MM.1S (cell line): ENCODE measurements around the gene LRRTM4.

Experiments
- DNase-seq: peaks from one replicate; pipeline ENCODE4 v3.0.0-alpha.2; 2015
- H2AFZ ChIP-seq: fragments of 300-600 bp; sonication (generic); 2 replicates; pipeline ENCODE4 v1.6.0; 2016; ENCODE audit warnings: antibody characterized with exemption, low read length
- H3F3A ChIP-seq: fragments of 300-600 bp; sonication (generic); 2 replicates; pipeline ENCODE4 v1.6.1; 2016; ENCODE audit warnings: mild to moderate bottlenecking, antibody characterized with exemption, low read length, moderate library complexity, mixed read lengths; ENCODE audit not compliant: insufficient read depth
- H3K27ac ChIP-seq: fragments of 300-600 bp; sonication (generic); 2 replicates; pipeline ENCODE4 v1.5.1; 2016; ENCODE audit warnings: mild to moderate bottlenecking, low read length
- H3K27me3 ChIP-seq: fragments of 300-600 bp; sonication (generic); replicated peaks from 2 replicates; pipeline ENCODE4 v1.6.0; 2016; ENCODE audit warnings: low read length; ENCODE audit not compliant: insufficient read depth
- H3K36me3 ChIP-seq: fragments of 300-600 bp; sonication (generic); replicated peaks from 2 replicates; pipeline ENCODE4 v1.6.1; 2016; ENCODE audit warnings: mild to moderate bottlenecking, low read length, mixed read lengths; ENCODE audit not compliant: insufficient read depth
- H3K4me1 ChIP-seq: fragments of 300-600 bp; sonication (generic); 2 replicates; pipeline ENCODE4 v1.6.1; 2016; ENCODE audit warnings: low read length, mixed read lengths
- H3K4me2 ChIP-seq: fragments of 300-600 bp; sonication (generic); 2 replicates; pipeline ENCODE4 v1.6.0; 2016; ENCODE audit warnings: low read depth, low read length
- H3K4me3 ChIP-seq: fragments of 300-600 bp; sonication (generic); 2 replicates; pipeline ENCODE4 v1.5.1; 2016; ENCODE audit warnings: low read length, mixed read lengths
- H3K79me2 ChIP-seq: fragments of 300-600 bp; sonication (generic); 2 replicates; pipeline ENCODE4 v1.6.1; 2016; ENCODE audit warnings: mixed run types, low read length, mixed read lengths
- H3K9ac ChIP-seq: fragments of 300-600 bp; sonication (generic); 2 replicates; pipeline ENCODE4 v1.6.1; 2016; ENCODE audit warnings: low read length, mixed read lengths
- H3K9me2 ChIP-seq: fragments of 300-600 bp; sonication (generic); replicated peaks from 2 replicates; pipeline ENCODE4 v1.6.1; 2016; ENCODE audit warnings: mild to moderate bottlenecking, low read length, mixed read lengths; ENCODE audit not compliant: insufficient read depth
- H3K9me3 ChIP-seq: fragments of 300-600 bp; sonication (generic); replicated peaks from 2 replicates; pipeline ENCODE4 v1.6.1; 2016; ENCODE audit warnings: mild to moderate bottlenecking, low read length, mixed read lengths; ENCODE audit not compliant: insufficient read depth
- H4K20me1 ChIP-seq: fragments of 300-600 bp; sonication (generic); 2 replicates; pipeline ENCODE4 v1.6.1; 2016; ENCODE audit warnings: mild to moderate bottlenecking, low read length, moderate library complexity, mixed read lengths; ENCODE audit not compliant: insufficient read depth
- CTCF ChIP-seq: fragments of 300-600 bp; sonication (generic); IDR thresholded peaks from 2 replicates; pipeline ENCODE4 v1.5.1; 2016; ENCODE audit warnings: antibody characterized with exemption, low read length, mixed read lengths
- EZH2 ChIP-seq: fragments of 300-600 bp; sonication (generic); optimal IDR thresholded peaks from 2 replicates; pipeline ENCODE3; 2017; ENCODE audit warnings: low read depth, mild to moderate bottlenecking, antibody characterized with exemption, low read length, mixed read lengths
- EZH2phosphoT487 ChIP-seq: fragments of 300-600 bp; sonication (generic); IDR thresholded peaks from 2 replicates; pipeline ENCODE4 v1.6.1; 2018; ENCODE audit warnings: antibody characterized with exemption, low read length

The LRRTM4 gene

DNA sequence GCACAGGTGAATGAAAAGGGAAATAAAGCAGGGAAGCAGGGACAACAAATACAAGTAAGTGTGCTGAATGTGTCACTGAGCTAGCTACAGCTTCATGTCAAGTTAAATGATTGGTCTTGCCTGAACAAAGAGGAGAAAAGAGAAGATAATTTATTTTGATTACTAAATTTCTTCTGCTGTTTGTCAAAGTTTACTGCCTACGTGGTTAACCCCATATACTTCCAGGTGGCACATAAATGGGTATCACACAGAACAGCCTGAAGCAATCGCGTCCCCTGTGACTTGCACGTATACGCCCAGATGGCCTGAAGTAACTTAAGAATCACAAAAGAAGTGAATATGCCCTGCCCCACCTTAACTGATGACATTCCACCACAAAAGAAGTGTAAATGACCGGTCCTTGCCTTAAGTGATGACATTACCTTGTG is 434.2 kb downstream of the LRRTM4 start:
- Histone ChIP-seq H2AFZ (no peak overlapping the region), H3K9ac (no peak overlapping the region), H3K4me3 (no peak overlapping the region), H3K9me2 (no peaks in the 10 kb centered on the region), H4K20me1 (no peaks in the 10 kb centered on the region), H3K27ac (no peak overlapping the region), H3K36me3 (no peaks in the 10 kb centered on the region), H3K9me3 (no peaks in the 10 kb centered on the region), H3K4me1 (no peaks in the 10 kb centered on the region), H3K79me2 (no peaks in the 10 kb centered on the region), H3K27me3 (no peaks in the 10 kb centered on the region), H3K4me2 (no peak overlapping the region), H3F3A (no peaks in the 10 kb centered on the region)
- TF ChIP-seq CTCF (no peak), EZH2 (no peak), EZH2phosphoT487 (no peak)
- no peak for DNase-seq

- Histone ChIP-seq H3K27ac (no peak overlapping the region), H3K79me2 (no peaks in the 10 kb centered on the region), H3K9me3 (no peaks in the 10 kb centered on the region), H3K27me3 (no peaks in the 10 kb centered on the region), H3K4me2 (no peak overlapping the region), H2AFZ (no peak overlapping the region), H3K4me1 (no peaks in the 10 kb centered on the region), H3K36me3 (no peaks in the 10 kb centered on the region), H4K20me1 (no peaks in the 10 kb centered on the region), H3F3A (no peaks in the 10 kb centered on the region), H3K9me2 (no peaks in the 10 kb centered on the region), H3K4me3 (no peak overlapping the region), H3K9ac (no peak overlapping the region)
- TF ChIP-seq EZH2: no peak
- TF ChIP-seq EZH2phosphoT487: no peak
- TF ChIP-seq CTCF: no peak
- DNase-seq: no peak
Observed at GRCh38 chr2:77086478-77086877, 435.7 kb downstream of the LRRTM4 start.

DNA sequence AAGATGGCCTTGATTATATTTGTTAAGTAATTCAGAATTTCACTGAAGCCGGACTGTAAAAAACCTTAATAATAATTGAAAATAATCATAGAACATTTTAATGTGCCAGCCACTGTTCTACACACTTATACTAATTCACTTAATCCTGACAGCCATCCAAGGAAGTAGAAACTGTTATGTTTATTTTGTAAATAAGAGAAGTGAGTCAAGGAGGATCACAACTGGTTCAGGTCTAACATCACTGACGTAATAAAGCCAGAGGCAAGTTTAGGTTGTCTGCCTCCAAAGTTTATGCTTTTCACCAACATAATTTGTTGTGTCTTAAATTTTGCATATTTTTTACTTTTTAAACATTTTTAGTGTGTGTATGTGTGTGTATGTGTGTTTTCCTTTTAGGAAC is 436.1 kb downstream of the LRRTM4 start:
- TF ChIP-seq EZH2: no peak
- no peak for TF ChIP-seq EZH2phosphoT487
- no peak for TF ChIP-seq CTCF
- Histone ChIP-seq H3K4me2 (no peak overlapping the region), H4K20me1 (no peaks in the 10 kb centered on the region), H3K79me2 (no peaks in the 10 kb centered on the region), H2AFZ (no peak overlapping the region), H3K9ac (no peak overlapping the region), H3K4me3 (no peak overlapping the region), H3K27ac (no peak overlapping the region), H3K36me3 (no peaks in the 10 kb centered on the region), H3K9me3 (no peaks in the 10 kb centered on the region), H3K9me2 (no peaks in the 10 kb centered on the region), H3F3A (no peaks in the 10 kb centered on the region), H3K4me1 (no peaks in the 10 kb centered on the region), H3K27me3 (no peaks in the 10 kb centered on the region)
- no peak for DNase-seq
